Body of pancreas (tissue), 4 donors: ENCODE data around the gene MRPL28.

Experiments used
- POLR2A ChIP-seq, 3 donors: fragments of 450-650 bp; IDR thresholded peaks; one replicate each; pipeline ENCODE4 v1.6.1; 2016; ENCODE audit warnings: antibody characterized with exemption in 3 of 3, mild to moderate bottlenecking in 2 of 3
- TF ChIP-seq, protein P1 (sequence below), 7 experiments: fragments of 450-650 bp in 4 of 7; fragments of 200-600 bp in 3 of 7; sonication (generic) in 3 of 7; IDR thresholded peaks; one replicate each; pipeline ENCODE4 v1.5.1; 2016 to 2019; ENCODE audit warnings: antibody characterized with exemption in 7 of 7

DNA sequence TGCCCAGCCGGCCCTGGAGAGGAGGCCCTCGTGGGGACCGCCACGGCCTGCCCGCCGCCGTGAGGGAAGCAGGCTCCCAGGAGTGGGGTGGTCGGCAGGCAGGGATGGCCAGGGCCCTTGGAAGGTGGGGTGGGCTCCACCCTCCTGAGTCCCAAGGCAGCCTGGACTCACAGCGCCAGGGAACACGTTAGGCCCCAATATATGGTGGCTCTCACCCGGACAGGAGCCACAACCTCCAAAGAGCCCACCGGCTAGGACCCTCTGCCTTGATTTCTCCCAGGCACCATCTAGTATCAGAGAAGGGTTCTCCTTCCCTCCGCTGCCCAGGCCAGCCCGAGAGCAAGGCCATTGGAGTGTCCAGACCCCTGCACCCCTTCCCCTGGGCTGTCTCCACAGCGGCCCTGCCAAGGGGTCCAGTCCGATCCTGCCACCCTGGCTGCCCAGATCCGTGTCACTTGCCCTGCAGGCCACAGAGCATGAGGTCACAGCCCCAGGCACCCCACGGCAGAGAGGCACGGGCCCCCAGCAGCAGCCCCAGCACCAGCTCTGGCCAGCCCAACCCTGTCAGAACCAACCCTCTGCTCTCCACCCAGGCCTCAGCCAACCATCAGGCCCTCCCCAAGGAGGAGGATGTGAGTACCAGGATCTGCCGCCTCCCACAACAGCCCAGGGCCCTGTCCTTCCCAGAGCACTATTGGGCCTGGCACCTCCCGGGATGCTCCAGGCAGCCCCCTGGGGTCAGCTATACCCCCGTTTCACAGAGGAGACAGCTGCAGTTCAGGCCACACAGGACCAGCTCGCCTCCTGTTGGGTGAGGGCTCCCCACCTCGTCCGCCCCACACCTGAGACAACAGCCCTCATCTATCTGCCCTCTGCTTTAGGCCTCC lies 16.7 kb downstream of the MRPL28 start:
- TF ChIP-seq, protein P1, sequence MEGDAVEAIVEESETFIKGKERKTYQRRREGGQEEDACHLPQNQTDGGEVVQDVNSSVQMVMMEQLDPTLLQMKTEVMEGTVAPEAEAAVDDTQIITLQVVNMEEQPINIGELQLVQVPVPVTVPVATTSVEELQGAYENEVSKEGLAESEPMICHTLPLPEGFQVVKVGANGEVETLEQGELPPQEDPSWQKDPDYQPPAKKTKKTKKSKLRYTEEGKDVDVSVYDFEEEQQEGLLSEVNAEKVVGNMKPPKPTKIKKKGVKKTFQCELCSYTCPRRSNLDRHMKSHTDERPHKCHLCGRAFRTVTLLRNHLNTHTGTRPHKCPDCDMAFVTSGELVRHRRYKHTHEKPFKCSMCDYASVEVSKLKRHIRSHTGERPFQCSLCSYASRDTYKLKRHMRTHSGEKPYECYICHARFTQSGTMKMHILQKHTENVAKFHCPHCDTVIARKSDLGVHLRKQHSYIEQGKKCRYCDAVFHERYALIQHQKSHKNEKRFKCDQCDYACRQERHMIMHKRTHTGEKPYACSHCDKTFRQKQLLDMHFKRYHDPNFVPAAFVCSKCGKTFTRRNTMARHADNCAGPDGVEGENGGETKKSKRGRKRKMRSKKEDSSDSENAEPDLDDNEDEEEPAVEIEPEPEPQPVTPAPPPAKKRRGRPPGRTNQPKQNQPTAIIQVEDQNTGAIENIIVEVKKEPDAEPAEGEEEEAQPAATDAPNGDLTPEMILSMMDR (IDR thresholded peaks at IDR 0.05) = no peak
- no peak for TF ChIP-seq POLR2A (IDR thresholded peaks at IDR 0.05)
